ENCODE measurements around the gene ASB8. TPM values are rescaled to one million over a fixed set of nuclear protein-coding genes. Genes with fewer than 3 reads are reported as not detected.

The ASB8 gene
- total RNA-seq, 1 donor from 2014 or later: 32.5 TPM

DNA sequence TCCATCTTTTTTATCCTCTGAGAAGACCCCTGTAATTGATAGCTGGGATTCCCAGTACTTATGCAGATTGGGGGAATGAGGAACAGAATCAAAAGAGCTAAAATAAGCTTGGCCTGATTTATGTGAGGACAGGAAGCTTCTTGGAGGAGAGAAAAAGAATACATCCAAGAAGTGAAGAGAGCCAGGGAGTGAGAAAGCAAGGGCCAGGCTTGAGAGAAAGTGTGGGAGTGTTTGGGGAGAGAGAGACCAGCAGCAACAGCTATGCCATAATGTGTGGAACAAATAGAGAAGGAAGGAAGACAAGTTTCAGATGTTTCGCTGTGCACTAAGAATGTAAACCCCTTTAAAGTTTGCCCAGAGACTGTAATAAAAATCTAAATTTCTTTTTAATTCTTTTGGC is 22.2 kb upstream of the ASB8 start:
- H3K4me3 Mint-ChIP-seq (ENCODE audit: low read depth): no peak overlapping the region
- H3K36me3 Mint-ChIP-seq (ENCODE audit: low read depth): no peaks in the 10 kb centered on the region
- H3K9me3 Mint-ChIP-seq: no peaks in the 10 kb centered on the region
- no peak for DNase-seq (ENCODE audit: low spot score)
- no peak overlapping the region for H3K27ac Mint-ChIP-seq
- H3K4me1 Mint-ChIP-seq (ENCODE audit: low read depth): peaks cover 23% of the 10 kb centered on the region
- peaks cover 48% of the 10 kb centered on the region for H3K27me3 Mint-ChIP-seq (ENCODE audit: low read depth)
- intact Hi-C loops (cut with micrococcal nuclease): no loop called here

DNA sequence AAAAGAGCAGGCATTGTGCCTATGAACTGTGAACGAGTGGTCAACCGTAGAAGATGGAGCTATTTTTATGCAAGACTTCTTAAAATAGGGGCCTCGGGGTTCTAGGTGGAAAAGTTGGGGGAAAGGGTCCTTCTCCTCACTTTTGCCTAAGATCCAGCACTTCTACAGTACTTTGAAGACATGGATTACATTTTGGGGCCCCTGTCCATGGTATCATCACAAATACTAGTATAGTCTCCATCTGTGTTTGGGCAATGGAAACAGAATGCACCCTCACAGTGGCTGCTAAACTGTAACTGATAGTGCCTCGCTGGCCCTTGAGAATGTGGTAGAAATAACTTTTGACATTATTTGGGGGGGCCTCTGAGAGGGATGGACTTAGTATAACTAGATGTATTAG is 20.7 kb upstream of the ASB8 start:
- peaks cover 23% of the 10 kb centered on the region for H3K4me1 Mint-ChIP-seq (ENCODE audit: low read depth)
- H3K36me3 Mint-ChIP-seq (ENCODE audit: low read depth): no peaks in the 10 kb centered on the region
- intact Hi-C loops (cut with micrococcal nuclease): no loop called here
- no peak for DNase-seq (ENCODE audit: low spot score)
- H3K9me3 Mint-ChIP-seq: no peaks in the 10 kb centered on the region
- H3K27me3 Mint-ChIP-seq (ENCODE audit: low read depth): peaks cover 44% of the 10 kb centered on the region
- no peak overlapping the region for H3K4me3 Mint-ChIP-seq (ENCODE audit: low read depth)
- no peak overlapping the region for H3K27ac Mint-ChIP-seq

DNA sequence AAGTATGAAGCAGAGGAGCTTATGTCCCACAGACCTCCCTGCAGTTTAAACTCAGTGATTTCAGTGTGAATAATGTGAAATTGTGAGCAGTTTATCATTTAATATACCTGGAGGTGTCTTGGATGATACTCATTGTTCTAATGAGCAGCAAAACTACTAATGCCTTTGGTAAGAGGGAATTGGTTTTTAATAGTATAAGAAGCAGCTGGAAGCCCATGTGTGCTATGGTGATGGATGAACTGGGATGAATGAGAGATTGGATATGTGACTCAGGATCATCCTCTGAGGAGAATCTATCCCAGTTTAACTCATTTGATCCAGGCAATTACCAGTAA is 19.1 kb upstream of the ASB8 start:
- H3K4me1 Mint-ChIP-seq (ENCODE audit: low read depth): peaks cover 13% of the 10 kb centered on the region

DNA sequence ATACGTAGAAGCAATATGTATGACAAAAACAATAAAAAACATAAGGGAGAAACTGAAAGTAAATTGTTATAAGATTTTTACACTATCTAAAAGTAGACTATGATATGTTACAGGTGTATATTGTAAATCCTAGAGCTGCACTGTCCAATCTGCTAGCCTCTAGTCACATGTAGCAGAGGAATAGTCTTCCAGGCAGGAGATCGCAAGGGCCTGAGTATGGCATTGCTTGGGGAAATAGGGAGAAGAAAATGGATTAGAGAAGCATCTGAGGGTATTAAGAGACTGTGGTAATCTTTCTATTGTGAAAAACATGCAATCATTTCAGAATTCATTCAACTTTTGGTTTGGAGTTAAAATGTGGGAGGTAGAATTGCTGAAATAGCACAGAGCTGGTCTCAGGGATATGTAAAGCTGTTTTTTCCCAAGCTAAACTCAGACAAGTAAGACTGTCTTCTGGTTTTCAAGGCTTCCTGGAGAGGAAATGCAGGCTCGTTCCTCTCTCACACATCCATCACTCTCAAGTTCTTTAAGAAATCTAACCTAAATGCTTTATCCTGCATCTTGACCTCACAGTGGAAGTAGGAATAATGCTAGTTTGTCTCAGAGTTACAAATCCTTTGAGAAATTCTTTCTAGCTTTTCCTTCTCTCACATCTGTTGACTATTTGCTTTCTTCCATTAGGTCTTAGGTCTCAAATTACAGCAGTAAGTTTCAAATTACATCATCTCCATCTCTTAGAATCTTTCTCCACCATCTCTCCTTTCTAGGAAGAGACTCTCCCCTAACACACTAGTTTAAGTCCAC is 18.5 kb upstream of the ASB8 start:
- H3K4me1 Mint-ChIP-seq (ENCODE audit: low read depth): peaks cover 13% of the 10 kb centered on the region
- peak overlapping the region; percentile 14 for H3K27ac Mint-ChIP-seq
- intact Hi-C loops (cut with micrococcal nuclease): no loop called here
- H3K4me3 Mint-ChIP-seq (ENCODE audit: low read depth): peak overlapping the region; percentile 16
- DNase-seq (ENCODE audit: low spot score): no peak
- no peaks in the 10 kb centered on the region for H3K9me3 Mint-ChIP-seq
- peaks cover 37% of the 10 kb centered on the region for H3K27me3 Mint-ChIP-seq (ENCODE audit: low read depth)
- H3K36me3 Mint-ChIP-seq (ENCODE audit: low read depth): no peaks in the 10 kb centered on the region

More for the DNA sequence above, 19.1 kb upstream of the ASB8 start:
- Mint-ChIP-seq H3K4me3 (ENCODE audit: low read depth) (no peak overlapping the region), H3K27ac (no peak overlapping the region), H3K36me3 (ENCODE audit: low read depth) (no peaks in the 10 kb centered on the region), H3K27me3 (ENCODE audit: low read depth) (peaks cover 42% of the 10 kb centered on the region), H3K9me3 (no peaks in the 10 kb centered on the region)
- intact Hi-C loops (cut with micrococcal nuclease): no loop called here
- DNase-seq (ENCODE audit: low spot score): no peak

DNA sequence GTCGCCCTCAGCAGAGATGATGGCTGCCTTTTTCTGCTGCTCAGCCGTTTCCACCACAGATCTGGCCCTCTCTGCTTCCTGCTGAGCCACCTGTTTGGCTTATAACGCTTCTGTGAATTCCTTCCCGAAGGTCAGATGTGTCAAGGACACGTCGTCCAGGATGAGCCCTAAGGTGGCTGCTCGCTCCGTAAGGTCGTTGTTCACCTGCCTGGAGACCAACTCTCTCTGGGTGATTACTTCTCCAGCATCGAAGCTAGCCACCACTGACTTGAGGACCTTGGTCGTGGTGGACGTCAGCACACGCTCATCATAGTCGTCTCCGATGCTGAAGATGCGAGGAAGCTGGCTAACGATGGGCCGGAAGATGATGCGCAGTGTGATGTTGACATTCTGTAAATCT is 11.7 kb upstream of the ASB8 start:
- intact Hi-C loops (cut with micrococcal nuclease): no loop called here
- H3K36me3 Mint-ChIP-seq (ENCODE audit: low read depth): no peaks in the 10 kb centered on the region
- H3K27me3 Mint-ChIP-seq (ENCODE audit: low read depth): peaks cover 11% of the 10 kb centered on the region
- H3K4me3 Mint-ChIP-seq (ENCODE audit: low read depth): no peak overlapping the region
- no peaks in the 10 kb centered on the region for H3K9me3 Mint-ChIP-seq
- H3K27ac Mint-ChIP-seq: no peak overlapping the region
- DNase-seq (ENCODE audit: low spot score): no peak
- H3K4me1 Mint-ChIP-seq (ENCODE audit: low read depth): peaks cover 2% of the 10 kb centered on the region

DNA sequence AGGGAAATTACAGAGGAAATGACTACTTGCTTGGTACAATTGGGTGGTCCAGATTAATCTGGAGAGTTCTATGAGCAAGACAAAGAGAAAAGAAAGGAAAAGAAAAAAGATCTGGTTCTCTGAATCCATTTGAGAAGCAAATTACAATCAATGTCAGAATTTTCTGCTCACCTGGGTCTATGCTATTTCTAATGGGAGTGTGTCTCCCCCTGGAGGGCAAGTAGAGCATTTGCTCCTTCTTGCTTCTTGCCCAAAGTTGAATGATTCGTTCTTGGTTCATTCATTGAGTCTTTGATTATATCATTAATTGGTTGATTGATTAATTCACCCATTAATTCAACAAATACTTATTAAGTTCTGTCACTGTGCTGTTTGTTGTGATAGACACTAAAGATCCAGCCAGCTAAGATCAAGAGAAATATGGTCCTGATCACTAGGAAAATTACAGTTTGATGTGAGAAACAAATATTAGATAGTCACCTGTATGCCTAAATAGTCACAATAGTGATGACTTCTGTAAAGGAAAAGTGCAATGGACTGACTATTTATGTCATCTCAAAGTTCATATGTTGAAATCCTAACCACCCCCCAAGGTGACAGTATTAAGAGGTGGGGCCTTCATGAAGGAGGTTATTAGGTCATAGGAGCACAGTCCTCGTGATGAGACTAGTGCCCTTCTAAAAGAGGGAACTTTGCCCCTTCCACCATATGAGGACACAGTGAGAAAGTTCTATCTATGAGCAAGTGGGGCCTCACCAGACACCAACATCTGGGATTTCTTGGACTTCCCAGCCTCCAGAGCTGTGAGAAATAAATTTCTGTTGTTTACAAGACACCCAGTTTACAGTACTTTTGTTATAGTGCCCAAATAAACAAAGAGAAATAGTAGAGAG is 8.0 kb upstream of the ASB8 start:
- no peak overlapping the region for H3K4me3 Mint-ChIP-seq (ENCODE audit: low read depth)
- H3K36me3 Mint-ChIP-seq (ENCODE audit: low read depth): no peaks in the 10 kb centered on the region
- no peak overlapping the region for H3K27ac Mint-ChIP-seq
- H3K9me3 Mint-ChIP-seq: no peaks in the 10 kb centered on the region
- intact Hi-C loops (cut with micrococcal nuclease): loop anchor here (1.0 to 2.0 kb wide), 3 partner anchors 61 to 203 kb away; partner anchors contain the start of genes COL2A1 and TMEM106C
- H3K27me3 Mint-ChIP-seq (ENCODE audit: low read depth): peaks cover 16% of the 10 kb centered on the region
- no peak for DNase-seq (ENCODE audit: low spot score)
- peaks cover 2% of the 10 kb centered on the region for H3K4me1 Mint-ChIP-seq (ENCODE audit: low read depth)

DNA sequence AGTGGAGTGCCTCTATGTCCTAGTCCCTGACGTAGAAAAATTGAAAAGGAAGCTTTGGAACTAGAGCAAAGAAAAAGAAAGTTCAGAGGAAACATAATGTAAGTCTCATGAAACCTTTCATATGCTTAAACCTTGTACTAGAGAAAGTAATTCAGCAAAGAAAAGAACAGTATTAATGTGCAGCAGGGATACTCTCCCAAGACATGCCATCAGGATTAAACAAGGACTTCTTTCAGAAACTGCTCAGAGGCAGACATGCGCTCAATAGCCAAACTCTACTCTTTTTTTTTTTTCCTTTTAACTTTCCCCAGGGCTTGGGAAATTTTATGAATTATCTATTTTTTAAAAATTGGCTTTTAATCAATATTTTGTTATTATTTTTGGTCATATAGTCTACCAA is 7.1 kb upstream of the ASB8 start:
- no peak for DNase-seq (ENCODE audit: low spot score)
- Mint-ChIP-seq H3K27ac (no peak overlapping the region), H3K27me3 (ENCODE audit: low read depth) (peaks cover 16% of the 10 kb centered on the region), H3K9me3 (no peaks in the 10 kb centered on the region), H3K36me3 (ENCODE audit: low read depth) (no peaks in the 10 kb centered on the region), H3K4me3 (ENCODE audit: low read depth) (no peak overlapping the region), H3K4me1 (ENCODE audit: low read depth) (peaks cover 2% of the 10 kb centered on the region)
- intact Hi-C loops (cut with micrococcal nuclease): loop anchor here (2.0 kb wide), 2 partner anchors 60 to 202 kb away; partner anchors contain the start of gene TMEM106C

DNA sequence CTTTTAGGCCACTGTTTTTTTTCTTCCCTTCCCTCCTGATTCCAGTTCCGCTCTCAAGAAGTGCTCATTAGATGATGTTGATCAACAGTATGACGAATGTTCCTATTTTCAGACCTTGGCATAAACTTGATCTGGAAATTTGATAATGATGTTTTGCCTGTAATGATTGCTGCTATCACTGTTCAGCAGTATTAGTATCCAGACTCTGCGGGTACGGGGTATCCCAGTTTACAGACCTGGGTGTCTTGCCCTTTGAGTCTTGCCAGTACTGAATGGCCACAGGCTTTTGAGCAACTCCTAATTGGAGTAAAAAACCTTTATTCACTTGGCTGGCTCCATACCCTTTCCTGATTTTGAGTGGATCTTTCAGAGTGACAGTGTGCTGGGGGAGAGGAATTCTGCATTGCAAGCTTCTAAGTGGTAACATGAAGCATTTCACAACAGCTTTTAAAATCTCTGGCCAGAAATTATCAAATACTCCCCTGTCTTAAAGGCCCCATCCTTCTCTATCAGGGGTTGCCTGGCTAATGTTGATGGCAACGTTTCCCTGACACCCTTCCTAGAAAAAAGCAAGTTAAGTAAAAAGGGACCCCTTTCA is 5.9 kb upstream of the ASB8 start:
- intact Hi-C loops (cut with micrococcal nuclease): no loop called here
- DNase-seq (ENCODE audit: low spot score): no peak
- no peaks in the 10 kb centered on the region for H3K36me3 Mint-ChIP-seq (ENCODE audit: low read depth)
- peaks cover 3% of the 10 kb centered on the region for H3K4me1 Mint-ChIP-seq (ENCODE audit: low read depth)
- no peak overlapping the region for H3K27ac Mint-ChIP-seq
- H3K4me3 Mint-ChIP-seq (ENCODE audit: low read depth): no peak overlapping the region
- H3K27me3 Mint-ChIP-seq (ENCODE audit: low read depth): peaks cover 16% of the 10 kb centered on the region
- no peaks in the 10 kb centered on the region for H3K9me3 Mint-ChIP-seq

DNA sequence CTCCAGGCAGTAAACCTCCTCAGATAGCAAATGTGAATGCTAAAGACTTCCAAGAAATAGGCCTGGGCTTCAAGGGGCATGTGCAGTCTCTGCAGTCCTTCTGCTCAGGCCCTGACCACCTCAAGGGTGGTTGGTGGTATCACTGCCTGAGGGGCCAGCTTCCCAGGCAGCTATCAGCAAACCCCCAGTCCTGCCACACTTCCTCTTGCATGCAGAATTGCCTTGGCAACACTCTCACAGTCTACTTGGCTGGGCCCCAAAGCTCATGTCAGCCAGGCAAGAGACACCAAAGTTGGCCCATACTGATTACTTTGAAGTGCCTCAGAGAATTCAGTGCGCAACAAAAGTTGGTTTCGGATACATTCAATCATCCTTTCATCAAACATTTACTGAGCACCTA is 3.5 kb upstream of the ASB8 start:
- Mint-ChIP-seq H3K4me1 (ENCODE audit: low read depth) (peaks cover 16% of the 10 kb centered on the region), H3K9me3 (no peaks in the 10 kb centered on the region), H3K4me3 (ENCODE audit: low read depth) (no peak overlapping the region), H3K27ac (no peak overlapping the region), H3K36me3 (ENCODE audit: low read depth) (no peaks in the 10 kb centered on the region), H3K27me3 (ENCODE audit: low read depth) (peaks cover 14% of the 10 kb centered on the region)
- intact Hi-C loops (cut with micrococcal nuclease): no loop called here
- DNase-seq (ENCODE audit: low spot score): no peak

DNA sequence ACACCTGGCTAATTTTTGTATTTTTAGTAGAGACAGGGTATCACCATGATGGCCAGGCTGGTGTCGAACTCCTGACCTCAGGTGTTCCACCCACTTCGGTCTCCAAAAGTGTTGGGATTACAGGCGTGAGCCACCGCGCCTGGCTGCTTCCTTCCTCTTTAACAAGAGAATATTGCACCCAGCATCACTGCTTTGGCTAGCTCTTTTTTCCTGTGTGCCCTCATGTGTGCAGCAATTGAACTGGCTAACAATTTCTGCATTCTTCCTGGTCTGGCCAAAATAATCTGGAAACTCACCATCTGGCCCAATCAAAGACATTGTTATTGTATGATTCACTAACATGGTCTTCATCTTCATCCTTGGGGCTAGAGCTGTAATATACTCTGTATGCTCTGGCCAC is 2.7 kb upstream of the ASB8 start:
- H3K27me3 Mint-ChIP-seq (ENCODE audit: low read depth): peaks cover 12% of the 10 kb centered on the region
- no peaks in the 10 kb centered on the region for H3K36me3 Mint-ChIP-seq (ENCODE audit: low read depth)
- no peaks in the 10 kb centered on the region for H3K9me3 Mint-ChIP-seq
- H3K4me3 Mint-ChIP-seq (ENCODE audit: low read depth): no peak overlapping the region
- peaks cover 13% of the 10 kb centered on the region for H3K4me1 Mint-ChIP-seq (ENCODE audit: low read depth)
- no peak for DNase-seq (ENCODE audit: low spot score)
- intact Hi-C loops (cut with micrococcal nuclease): no loop called here
- no peak overlapping the region for H3K27ac Mint-ChIP-seq

DNA sequence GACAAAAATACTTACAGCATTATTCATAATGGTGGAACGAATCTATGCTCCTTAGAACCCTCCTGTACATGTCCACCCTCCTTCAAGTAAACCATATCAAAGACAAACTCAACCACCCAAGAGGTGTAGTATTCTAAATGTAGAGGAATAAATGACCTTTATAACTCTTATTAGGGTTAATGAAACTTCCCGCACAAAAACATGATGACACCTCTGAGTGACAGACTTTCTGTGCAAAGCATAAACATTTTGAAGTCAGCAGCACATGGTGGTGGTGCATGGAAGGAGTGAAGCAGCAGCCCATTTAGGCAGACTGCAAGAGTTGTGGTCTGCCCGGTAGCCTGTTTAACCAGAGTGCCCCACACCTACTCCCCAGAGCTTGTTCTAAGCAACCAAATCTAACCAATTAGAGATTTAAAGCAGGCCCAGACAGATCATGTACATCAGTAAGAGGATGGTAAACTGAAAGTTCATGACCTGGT is 615 bp upstream of the ASB8 start:
- H3K36me3 Mint-ChIP-seq (ENCODE audit: low read depth): peaks cover 10% of the 10 kb centered on the region
- peaks cover 3% of the 10 kb centered on the region for H3K27me3 Mint-ChIP-seq (ENCODE audit: low read depth)
- H3K9me3 Mint-ChIP-seq: no peaks in the 10 kb centered on the region
- H3K4me3 Mint-ChIP-seq (ENCODE audit: low read depth): peak overlapping the region; percentile 86
- peaks cover 16% of the 10 kb centered on the region for H3K4me1 Mint-ChIP-seq (ENCODE audit: low read depth)
- intact Hi-C loops (cut with micrococcal nuclease): loop anchor here (1.0 to 5.0 kb wide), 7 partner anchors 24 to 451 kb away; partner anchors contain the start of genes HDAC7, PFKM, RPAP3 and SENP1
- peak overlapping the region; percentile 88 for H3K27ac Mint-ChIP-seq
- DNase-seq (ENCODE audit: low spot score): no peak

DNA sequence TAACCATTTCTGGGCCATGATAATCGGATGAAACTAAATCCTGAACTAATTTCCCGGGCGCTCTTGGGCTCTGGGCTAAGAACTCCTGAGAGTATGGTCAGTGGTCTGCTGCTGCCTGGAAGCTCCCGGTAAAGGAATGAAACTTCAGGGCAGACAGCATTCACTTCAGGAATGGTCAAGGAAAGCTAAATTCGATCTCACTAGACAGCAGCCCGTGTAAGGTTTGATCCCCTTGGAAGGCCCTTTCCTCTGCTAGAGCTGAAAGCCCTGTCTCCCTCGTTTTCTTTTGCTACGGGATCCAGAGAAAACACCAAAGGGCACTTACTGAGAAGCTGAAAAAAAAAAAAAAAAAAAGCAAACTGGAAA is 680 bp downstream of the ASB8 start:
- H3K4me1 Mint-ChIP-seq (ENCODE audit: low read depth): peaks cover 18% of the 10 kb centered on the region
- H3K36me3 Mint-ChIP-seq (ENCODE audit: low read depth): peaks cover 21% of the 10 kb centered on the region
- intact Hi-C loops (cut with micrococcal nuclease): loop anchor here (1.0 to 5.0 kb wide), 7 partner anchors 26 to 449 kb away; partner anchors contain the start of genes HDAC7, PFKM, RPAP3 and SENP1

More for the DNA sequence above, 680 bp downstream of the ASB8 start:
- peak overlapping the region; percentile 88 for H3K27ac Mint-ChIP-seq
- no peaks in the 10 kb centered on the region for H3K9me3 Mint-ChIP-seq
- DNase-seq (ENCODE audit: low spot score): no peak
- H3K27me3 Mint-ChIP-seq (ENCODE audit: low read depth): no peaks in the 10 kb centered on the region
- H3K4me3 Mint-ChIP-seq (ENCODE audit: low read depth): peak overlapping the region; percentile 86

Data from activated T-helper 2 cell treated with anti-CD3 and anti-CD28 coated beads, Interferon-gamma antibody, Interleukin-2, Interleukin-4, amounts not matched to agents 10 μg/mL and 5 μg/mL and 100 μg/mL, durations not matched to agents 14 hours and 24 hours and 36 hours (primary cell).